ENCODE results near the gene CC2D1A. TPM values are rescaled to one million over a fixed set of nuclear protein-coding genes. Genes with fewer than 3 reads are reported as not detected.
A peak's percentile ranks its signal among the peaks of the same experiment; 100 is the strongest.

Gene CC2D1A
- total and polyA plus RNA-seq, 2 donors from 2014 or later = 28.8 to 36.9 TPM

DNA sequence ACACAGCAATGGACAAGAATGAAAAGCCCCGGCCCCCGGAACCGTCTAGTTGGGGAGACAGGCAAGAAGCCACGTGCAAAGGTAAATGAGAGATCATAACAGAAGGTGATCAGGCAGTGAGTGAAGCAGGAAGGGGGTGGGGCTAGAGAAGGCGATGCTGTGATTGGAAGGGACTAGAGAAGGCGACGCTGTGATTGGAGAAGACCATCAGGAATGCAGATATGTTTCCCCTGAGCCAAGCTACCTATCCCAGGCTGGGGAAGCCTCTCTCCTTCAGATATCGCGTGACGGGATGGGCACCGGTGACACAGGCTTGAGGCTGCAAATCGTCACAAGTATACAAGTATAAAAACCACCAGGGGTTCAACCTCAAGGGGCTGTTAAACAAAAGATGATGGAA, 68.1 kb downstream of the CC2D1A start:
- Histone ChIP-seq H3K27me3 (ENCODE audit: control insufficient read depth, insufficient read depth, low read length) (no peaks in the 10 kb centered on the region), H3K4me1 (ENCODE audit: control insufficient read depth in 2 of 3, insufficient read depth in 2 of 3, low read depth in 1 of 3, low read length in 3 of 3) (no peaks in the 10 kb centered on the region), H3K27ac (ENCODE audit: low read depth in 2 of 2, low read length in 2 of 2) (no peak overlapping the region), H3K9ac (ENCODE audit: low read length in 3 of 3) (no peak overlapping the region), H3K36me3 (ENCODE audit: control insufficient read depth in 2 of 3, insufficient read depth in 3 of 3, low read length in 3 of 3) (peaks cover under 1 to 13% (median 7%) of the 10 kb centered on the region in 3 donors), H3K9me3 (ENCODE audit: control insufficient read depth in 2 of 3, insufficient read depth in 1 of 3, low read length in 3 of 3) (no peaks in the 10 kb centered on the region), H3K4me3 (ENCODE audit: low read length in 3 of 3) (no peak overlapping the region)
- intact Hi-C loops (cut with DNase I) = no loop called here
- TF ChIP-seq, protein P1, sequence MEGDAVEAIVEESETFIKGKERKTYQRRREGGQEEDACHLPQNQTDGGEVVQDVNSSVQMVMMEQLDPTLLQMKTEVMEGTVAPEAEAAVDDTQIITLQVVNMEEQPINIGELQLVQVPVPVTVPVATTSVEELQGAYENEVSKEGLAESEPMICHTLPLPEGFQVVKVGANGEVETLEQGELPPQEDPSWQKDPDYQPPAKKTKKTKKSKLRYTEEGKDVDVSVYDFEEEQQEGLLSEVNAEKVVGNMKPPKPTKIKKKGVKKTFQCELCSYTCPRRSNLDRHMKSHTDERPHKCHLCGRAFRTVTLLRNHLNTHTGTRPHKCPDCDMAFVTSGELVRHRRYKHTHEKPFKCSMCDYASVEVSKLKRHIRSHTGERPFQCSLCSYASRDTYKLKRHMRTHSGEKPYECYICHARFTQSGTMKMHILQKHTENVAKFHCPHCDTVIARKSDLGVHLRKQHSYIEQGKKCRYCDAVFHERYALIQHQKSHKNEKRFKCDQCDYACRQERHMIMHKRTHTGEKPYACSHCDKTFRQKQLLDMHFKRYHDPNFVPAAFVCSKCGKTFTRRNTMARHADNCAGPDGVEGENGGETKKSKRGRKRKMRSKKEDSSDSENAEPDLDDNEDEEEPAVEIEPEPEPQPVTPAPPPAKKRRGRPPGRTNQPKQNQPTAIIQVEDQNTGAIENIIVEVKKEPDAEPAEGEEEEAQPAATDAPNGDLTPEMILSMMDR (IDR thresholded peaks at IDR 0.05; ENCODE audit: borderline replicate concordance, extremely low read depth, insufficient read depth) = no peak
- FAIRE-seq (no peak), DNase-seq (peak in 3 of 5 donors; percentile 82 to 90 (median 90))

DNA sequence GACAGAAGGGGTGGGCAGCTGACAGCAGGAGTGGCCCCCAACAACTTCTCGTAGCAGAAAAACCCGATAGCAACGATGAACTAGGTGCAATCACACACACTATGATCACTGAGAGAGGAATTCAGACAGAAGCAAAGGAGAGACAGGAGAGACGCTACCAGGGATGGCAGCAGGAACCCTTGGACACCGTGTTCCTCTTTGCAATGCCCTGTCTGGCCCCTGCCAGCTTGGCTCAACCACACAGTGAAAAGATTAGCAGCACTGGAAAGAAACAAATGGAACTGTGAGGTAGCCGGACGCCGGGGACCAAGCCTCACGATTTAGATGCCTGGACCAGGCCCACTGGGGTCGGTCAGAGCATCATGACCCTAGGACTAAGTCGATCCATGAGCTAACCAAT, 69.9 kb downstream of the CC2D1A start:
- no peak overlapping the region for H3K4me3 ChIP-seq (ENCODE audit: low read length in 3 of 3)
- H3K27me3 ChIP-seq (ENCODE audit: control insufficient read depth, insufficient read depth, low read length) = no peaks in the 10 kb centered on the region
- H3K4me1 ChIP-seq (ENCODE audit: control insufficient read depth in 2 of 3, insufficient read depth in 2 of 3, low read depth in 1 of 3, low read length in 3 of 3) = peaks cover 0 to 4% (median 0%) of the 10 kb centered on the region in 3 donors
- intact Hi-C loops (cut with DNase I) = no loop called here
- FAIRE-seq = no peak
- peaks cover 0 to 7% (median 2%) of the 10 kb centered on the region in 3 donors for H3K36me3 ChIP-seq (ENCODE audit: control insufficient read depth in 2 of 3, insufficient read depth in 3 of 3, low read length in 3 of 3)
- TF ChIP-seq, protein P1 (IDR thresholded peaks at IDR 0.05; ENCODE audit: borderline replicate concordance, extremely low read depth, insufficient read depth) = no peak
- no peak overlapping the region for H3K9ac ChIP-seq (ENCODE audit: low read length in 3 of 3)
- H3K27ac ChIP-seq (ENCODE audit: low read depth in 2 of 2, low read length in 2 of 2) = no peak overlapping the region
- H3K9me3 ChIP-seq (ENCODE audit: control insufficient read depth in 2 of 3, insufficient read depth in 1 of 3, low read length in 3 of 3) = no peaks in the 10 kb centered on the region
- no peak for DNase-seq

DNA sequence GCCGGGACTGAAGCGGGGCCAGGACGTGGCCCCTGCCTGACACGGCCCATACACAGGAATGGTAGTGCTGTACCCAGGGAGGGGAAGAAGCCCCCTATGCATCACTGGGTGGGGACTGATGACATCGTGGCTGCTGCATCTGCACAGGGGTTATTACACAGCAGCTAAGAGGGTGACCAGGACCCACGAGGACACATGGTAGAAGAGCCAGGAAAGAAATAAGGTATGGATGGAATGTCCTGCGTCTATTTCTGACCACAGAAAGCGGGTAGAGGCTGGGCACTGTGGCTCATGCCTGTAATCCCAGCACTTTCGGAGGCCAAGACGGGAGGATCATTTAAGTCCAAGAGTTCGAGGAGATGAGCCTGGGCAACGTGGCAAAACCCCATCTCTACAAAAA, 70.4 kb downstream of the CC2D1A start:
- intact Hi-C loops (cut with DNase I) = no loop called here
- H3K36me3 ChIP-seq (ENCODE audit: control insufficient read depth in 2 of 3, insufficient read depth in 3 of 3, low read length in 3 of 3) = peaks cover 0 to 9% (median 2%) of the 10 kb centered on the region in 3 donors
- H3K9ac ChIP-seq (ENCODE audit: low read length in 3 of 3) = no peak overlapping the region
- no peaks in the 10 kb centered on the region for H3K27me3 ChIP-seq (ENCODE audit: control insufficient read depth, insufficient read depth, low read length)
- peaks cover 0 to 4% (median 0%) of the 10 kb centered on the region in 3 donors for H3K4me1 ChIP-seq (ENCODE audit: control insufficient read depth in 2 of 3, insufficient read depth in 2 of 3, low read depth in 1 of 3, low read length in 3 of 3)
- no peak overlapping the region for H3K4me3 ChIP-seq (ENCODE audit: low read length in 3 of 3)
- no peak for FAIRE-seq
- H3K9me3 ChIP-seq (ENCODE audit: control insufficient read depth in 2 of 3, insufficient read depth in 1 of 3, low read length in 3 of 3) = no peaks in the 10 kb centered on the region
- no peak for DNase-seq
- H3K27ac ChIP-seq (ENCODE audit: low read depth in 2 of 2, low read length in 2 of 2) = no peak overlapping the region
- TF ChIP-seq, protein P1 (IDR thresholded peaks at IDR 0.05; ENCODE audit: borderline replicate concordance, extremely low read depth, insufficient read depth) = no peak

DNA sequence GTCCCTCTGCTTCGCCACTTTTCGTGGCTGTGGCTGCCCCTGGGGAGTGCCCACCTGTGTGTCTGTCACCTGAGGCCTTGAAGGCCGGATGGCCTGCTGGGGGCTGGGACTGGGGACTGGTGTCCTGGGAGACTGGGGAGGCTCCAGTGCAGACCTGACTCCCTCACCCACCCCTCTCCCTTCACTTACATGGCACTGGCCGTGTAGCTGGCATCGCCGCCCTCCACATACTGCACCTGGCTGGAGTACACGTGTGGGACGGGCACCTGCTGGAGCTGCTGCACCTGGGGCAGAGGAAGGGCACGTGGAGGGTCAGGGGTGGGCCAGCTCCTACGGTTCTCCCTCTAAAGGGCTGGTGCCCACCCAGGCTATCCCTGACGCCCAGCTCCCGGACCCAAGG, 71.8 kb downstream of the CC2D1A start:
- Histone ChIP-seq H3K4me1 (ENCODE audit: control insufficient read depth in 2 of 3, insufficient read depth in 2 of 3, low read depth in 1 of 3, low read length in 3 of 3) (peaks cover 0 to 4% (median 0%) of the 10 kb centered on the region in 3 donors), H3K27ac (ENCODE audit: low read depth in 2 of 2, low read length in 2 of 2) (no peak overlapping the region), H3K27me3 (ENCODE audit: control insufficient read depth, insufficient read depth, low read length) (no peaks in the 10 kb centered on the region), H3K4me3 (ENCODE audit: low read length in 3 of 3) (no peak overlapping the region), H3K36me3 (ENCODE audit: control insufficient read depth in 2 of 3, insufficient read depth in 3 of 3, low read length in 3 of 3) (peaks cover 0 to 12% (median 5%) of the 10 kb centered on the region in 3 donors), H3K9ac (ENCODE audit: low read length in 3 of 3) (no peak overlapping the region), H3K9me3 (ENCODE audit: control insufficient read depth in 2 of 3, insufficient read depth in 1 of 3, low read length in 3 of 3) (no peaks in the 10 kb centered on the region)
- FAIRE-seq (no peak), DNase-seq (no peak)
- TF ChIP-seq, protein P1 (IDR thresholded peaks at IDR 0.05; ENCODE audit: borderline replicate concordance, extremely low read depth, insufficient read depth) = no peak
- intact Hi-C loops (cut with DNase I) = no loop called here

Data from kidney (tissue), 14 donors.